ENCODE data around the gene FBXL7.

DNA sequence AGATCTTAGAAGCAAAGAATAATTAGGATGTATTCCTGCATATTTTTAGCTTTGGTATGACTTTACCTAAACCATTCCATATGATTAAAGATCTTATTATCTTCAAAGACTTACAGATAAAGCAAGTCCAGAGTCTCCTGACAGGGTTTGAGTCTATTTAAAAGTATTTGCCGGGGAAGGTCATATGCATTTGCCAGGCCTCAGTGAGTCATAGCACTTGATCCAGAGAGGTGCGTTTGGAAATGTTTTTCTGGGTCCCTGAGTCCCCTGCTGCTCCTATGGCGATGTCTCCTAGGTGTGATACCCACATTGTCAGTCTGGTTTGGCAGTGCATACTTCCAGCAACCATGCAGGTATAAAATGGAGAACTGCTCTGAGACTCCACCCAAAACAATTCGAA is 217.0 kb downstream of the FBXL7 start:
- TF ChIP-seq, protein P1, sequence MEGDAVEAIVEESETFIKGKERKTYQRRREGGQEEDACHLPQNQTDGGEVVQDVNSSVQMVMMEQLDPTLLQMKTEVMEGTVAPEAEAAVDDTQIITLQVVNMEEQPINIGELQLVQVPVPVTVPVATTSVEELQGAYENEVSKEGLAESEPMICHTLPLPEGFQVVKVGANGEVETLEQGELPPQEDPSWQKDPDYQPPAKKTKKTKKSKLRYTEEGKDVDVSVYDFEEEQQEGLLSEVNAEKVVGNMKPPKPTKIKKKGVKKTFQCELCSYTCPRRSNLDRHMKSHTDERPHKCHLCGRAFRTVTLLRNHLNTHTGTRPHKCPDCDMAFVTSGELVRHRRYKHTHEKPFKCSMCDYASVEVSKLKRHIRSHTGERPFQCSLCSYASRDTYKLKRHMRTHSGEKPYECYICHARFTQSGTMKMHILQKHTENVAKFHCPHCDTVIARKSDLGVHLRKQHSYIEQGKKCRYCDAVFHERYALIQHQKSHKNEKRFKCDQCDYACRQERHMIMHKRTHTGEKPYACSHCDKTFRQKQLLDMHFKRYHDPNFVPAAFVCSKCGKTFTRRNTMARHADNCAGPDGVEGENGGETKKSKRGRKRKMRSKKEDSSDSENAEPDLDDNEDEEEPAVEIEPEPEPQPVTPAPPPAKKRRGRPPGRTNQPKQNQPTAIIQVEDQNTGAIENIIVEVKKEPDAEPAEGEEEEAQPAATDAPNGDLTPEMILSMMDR (IDR thresholded peaks at IDR 0.05), result no peak
- TF ChIP-seq POLR2A (IDR thresholded peaks at IDR 0.05), result no peak

Measured in lower leg skin (tissue), 3 donors.